Transverse colon (tissue), 3 donors: ENCODE results near the gene MCC.

Source experiments
- CTCF ChIP-seq, 5 experiments: fragments of 200-600 bp in 3 of 5; fragments of 450-650 bp in 2 of 5; sonication (generic) in 3 of 5; IDR thresholded peaks; 1 replicate in 2 of 5; 2 replicates in 3 of 5; pipeline ENCODE4 v1.5.1; 2016 to 2017; ENCODE audit warnings: antibody characterized with exemption in 5 of 5, inconsistent platforms in 3 of 5, mild to moderate bottlenecking in 2 of 5, moderate library complexity in 1 of 5
- EP300 ChIP-seq: sonication (generic); formaldehyde crosslinking; IDR thresholded peaks from one replicate; pipeline ENCODE4 v1.6.1; 2017; ENCODE audit warnings: antibody characterized with exemption, low read depth
- POLR2A ChIP-seq: fragments of 450-650 bp; IDR thresholded peaks from one replicate; pipeline ENCODE4 v1.6.1; 2016; ENCODE audit warnings: antibody characterized with exemption, mild to moderate bottlenecking, moderate library complexity

GRCh38 chr5:113243349-113243664, 244.9 kb downstream of the MCC start:
- no peak for TF ChIP-seq CTCF (IDR thresholded peaks at IDR 0.05)
- no peak for TF ChIP-seq POLR2A
- TF ChIP-seq EP300 = no peak
